Measurements from ENCODE around the gene KLHL29. TPM values are rescaled to one million over a fixed set of nuclear protein-coding genes. Genes with fewer than 3 reads are reported as not detected.

The KLHL29 gene
- total RNA-seq, 1 donor from 2014 or later, result 15.1 TPM

DNA sequence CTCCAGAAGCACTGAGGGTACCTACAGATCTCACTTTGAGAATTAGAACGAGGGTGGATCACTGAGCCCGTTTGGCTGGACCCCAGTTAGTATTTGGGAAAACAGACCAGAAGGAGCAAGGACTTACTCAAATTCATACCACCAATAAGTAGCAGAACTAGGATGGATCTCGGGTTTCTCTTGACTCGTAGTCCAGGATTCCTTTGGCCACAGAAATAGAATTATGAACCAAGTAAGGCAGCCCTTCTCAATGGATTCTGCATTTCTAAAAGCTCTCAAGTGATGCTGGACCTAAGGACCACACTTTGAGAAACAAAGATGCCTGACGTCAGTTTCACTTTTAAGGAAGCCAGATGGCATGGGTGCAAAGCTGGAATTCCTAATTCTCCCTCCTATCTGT lies 153.0 kb downstream of the KLHL29 start:
- H3K4me1 ChIP-seq, result peaks cover 3% of the 10 kb centered on the region
- intact Hi-C loops (cut with DNase I), result no loop called here
- TF ChIP-seq, protein P1, sequence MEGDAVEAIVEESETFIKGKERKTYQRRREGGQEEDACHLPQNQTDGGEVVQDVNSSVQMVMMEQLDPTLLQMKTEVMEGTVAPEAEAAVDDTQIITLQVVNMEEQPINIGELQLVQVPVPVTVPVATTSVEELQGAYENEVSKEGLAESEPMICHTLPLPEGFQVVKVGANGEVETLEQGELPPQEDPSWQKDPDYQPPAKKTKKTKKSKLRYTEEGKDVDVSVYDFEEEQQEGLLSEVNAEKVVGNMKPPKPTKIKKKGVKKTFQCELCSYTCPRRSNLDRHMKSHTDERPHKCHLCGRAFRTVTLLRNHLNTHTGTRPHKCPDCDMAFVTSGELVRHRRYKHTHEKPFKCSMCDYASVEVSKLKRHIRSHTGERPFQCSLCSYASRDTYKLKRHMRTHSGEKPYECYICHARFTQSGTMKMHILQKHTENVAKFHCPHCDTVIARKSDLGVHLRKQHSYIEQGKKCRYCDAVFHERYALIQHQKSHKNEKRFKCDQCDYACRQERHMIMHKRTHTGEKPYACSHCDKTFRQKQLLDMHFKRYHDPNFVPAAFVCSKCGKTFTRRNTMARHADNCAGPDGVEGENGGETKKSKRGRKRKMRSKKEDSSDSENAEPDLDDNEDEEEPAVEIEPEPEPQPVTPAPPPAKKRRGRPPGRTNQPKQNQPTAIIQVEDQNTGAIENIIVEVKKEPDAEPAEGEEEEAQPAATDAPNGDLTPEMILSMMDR (IDR thresholded peaks at IDR 0.05), result no peak
- no peaks in the 10 kb centered on the region for H3K27me3 ChIP-seq
- H3K9me3 ChIP-seq, result no peaks in the 10 kb centered on the region
- H3K4me3 ChIP-seq, result no peak overlapping the region
- ATAC-seq (no peak), DNase-seq (no peak)
- no peaks in the 10 kb centered on the region for H3K36me3 ChIP-seq
- no peak overlapping the region for H3K27ac ChIP-seq

DNA sequence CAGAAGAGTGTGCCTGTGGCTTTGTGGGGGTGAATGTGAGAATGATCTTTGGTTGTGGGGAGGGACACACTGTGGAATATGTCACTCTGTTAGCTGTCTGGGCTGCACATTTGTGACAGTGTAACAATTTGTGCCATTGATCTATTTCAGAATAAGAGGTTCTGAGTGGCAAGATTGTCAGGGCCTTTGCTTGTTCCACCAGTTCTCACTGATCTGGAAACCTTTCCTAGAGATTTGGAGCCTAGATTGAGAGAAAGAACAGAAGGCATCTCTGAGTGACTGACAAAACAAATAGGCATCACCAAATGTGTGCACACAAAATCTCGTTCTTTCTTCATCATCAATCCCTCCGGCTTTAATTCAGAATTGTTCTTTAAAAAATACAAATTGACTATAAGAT lies 153.6 kb downstream of the KLHL29 start:
- TF ChIP-seq, protein P1 (IDR thresholded peaks at IDR 0.05), result no peak
- intact Hi-C loops (cut with DNase I), result no loop called here
- no peaks in the 10 kb centered on the region for H3K36me3 ChIP-seq

DNA sequence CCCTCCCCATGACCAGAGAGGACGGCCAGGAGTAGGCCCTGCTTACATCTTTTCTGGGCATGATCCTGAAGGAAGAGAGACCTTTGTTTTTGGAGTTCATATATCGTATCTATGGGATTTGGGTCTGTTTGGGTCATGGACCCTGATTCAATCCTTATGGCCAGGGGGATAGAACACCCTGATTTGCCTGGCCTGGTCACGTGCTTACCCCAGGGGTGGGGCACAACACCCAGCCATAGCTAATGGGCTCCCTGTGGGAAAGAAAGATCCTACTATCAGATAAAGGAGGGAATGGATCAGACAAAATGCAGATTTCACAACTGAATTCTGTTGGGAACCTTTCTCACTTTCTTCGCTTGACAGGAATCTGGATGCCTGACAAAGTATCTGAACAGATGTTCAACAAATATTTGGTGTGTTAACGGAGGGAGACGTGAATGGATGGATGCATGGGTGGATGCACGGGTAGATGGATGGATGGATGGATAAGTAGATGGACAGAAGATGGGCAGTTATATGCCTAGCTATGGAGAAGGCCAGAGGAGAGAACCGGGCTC lies 155.9 kb downstream of the KLHL29 start:
- intact Hi-C loops (cut with DNase I), result no loop called here
- TF ChIP-seq, protein P1 (IDR thresholded peaks at IDR 0.05), result no peak
- no peak overlapping the region for H3K4me3 ChIP-seq
- H3K27ac ChIP-seq, result no peak overlapping the region
- peaks cover 3% of the 10 kb centered on the region for H3K4me1 ChIP-seq
- H3K9me3 ChIP-seq, result no peaks in the 10 kb centered on the region
- H3K36me3 ChIP-seq, result no peaks in the 10 kb centered on the region
- no peaks in the 10 kb centered on the region for H3K27me3 ChIP-seq
- no peak for DNase-seq
- ATAC-seq, result no peak

More for the DNA sequence above, 153.6 kb downstream of the KLHL29 start:
- Histone ChIP-seq H3K4me1 (peaks cover 3% of the 10 kb centered on the region), H3K4me3 (no peak overlapping the region), H3K9me3 (no peaks in the 10 kb centered on the region), H3K27ac (no peak overlapping the region), H3K27me3 (no peaks in the 10 kb centered on the region)
- DNase-seq (no peak), ATAC-seq (no peak)

DNA sequence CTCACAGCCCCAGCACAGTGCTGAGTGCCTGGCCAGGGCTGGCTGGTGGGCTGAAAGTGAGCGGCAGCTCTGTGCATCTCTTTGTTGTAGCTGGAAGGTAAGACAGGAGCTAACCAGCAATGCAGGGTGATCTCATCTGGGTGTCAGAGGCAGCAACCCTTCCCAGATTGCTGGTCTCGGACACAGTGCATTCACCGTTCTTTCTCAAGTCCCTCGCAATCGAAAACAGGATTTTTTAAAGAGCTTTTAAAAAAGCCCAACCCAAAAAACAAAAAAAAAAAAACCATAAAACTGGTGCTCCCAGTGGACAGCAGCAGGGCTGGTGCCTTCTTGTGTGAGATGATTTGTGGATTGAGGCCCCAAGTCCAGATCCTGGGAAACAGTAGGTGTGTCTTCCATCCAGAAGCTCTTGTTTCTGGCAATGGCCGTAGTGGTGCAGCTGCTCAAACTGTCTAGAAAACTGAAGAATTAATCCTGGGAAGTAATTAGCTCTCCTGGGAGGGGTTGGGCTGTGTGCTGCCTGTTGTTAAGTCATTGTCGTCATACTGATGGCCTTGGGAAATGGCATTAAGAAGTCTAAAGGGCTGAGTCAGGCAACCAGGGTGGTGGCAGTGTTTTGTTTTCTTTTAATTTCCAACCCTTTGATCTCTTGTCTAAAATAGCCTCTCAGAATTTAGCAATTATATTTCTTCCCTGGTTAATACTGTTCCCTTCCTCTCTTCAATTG lies 156.7 kb downstream of the KLHL29 start:
- ATAC-seq (no peak), DNase-seq (no peak)
- Histone ChIP-seq H3K4me3 (no peak overlapping the region), H3K36me3 (no peaks in the 10 kb centered on the region), H3K27ac (no peak overlapping the region), H3K27me3 (no peaks in the 10 kb centered on the region), H3K4me1 (peaks cover 3% of the 10 kb centered on the region), H3K9me3 (no peaks in the 10 kb centered on the region)
- intact Hi-C loops (cut with DNase I), result no loop called here
- TF ChIP-seq, protein P1 (IDR thresholded peaks at IDR 0.05), result no peak

DNA sequence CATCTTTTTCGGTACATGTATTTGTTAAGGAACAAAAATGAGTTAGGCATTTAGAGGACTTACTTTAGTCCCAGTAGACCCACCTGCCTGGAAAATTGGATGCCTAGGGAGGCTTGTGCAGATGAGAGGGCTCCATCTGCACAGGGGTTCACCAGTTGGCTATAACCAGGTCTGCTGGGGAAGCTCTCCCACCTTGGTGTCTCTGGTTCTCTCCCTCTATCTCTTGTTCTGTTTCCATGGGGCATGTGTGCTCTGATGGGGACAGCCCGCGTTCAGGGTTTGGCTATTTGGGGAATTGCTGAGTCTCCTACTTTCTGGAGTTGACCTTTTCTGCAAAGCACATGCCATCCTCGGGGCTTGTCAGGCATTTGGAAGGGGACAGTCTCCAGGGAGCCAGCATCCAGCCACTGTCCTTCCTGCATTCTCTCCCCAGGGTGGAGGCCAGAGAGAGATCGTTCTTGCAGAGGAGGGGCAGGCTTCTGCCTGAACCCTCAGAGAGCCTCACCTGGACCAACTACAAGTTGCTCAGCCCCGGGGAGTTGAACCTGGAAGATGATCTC lies 157.3 kb downstream of the KLHL29 start:
- DNase-seq, result no peak
- Histone ChIP-seq H3K27ac (no peak overlapping the region), H3K4me1 (peaks cover 3% of the 10 kb centered on the region), H3K4me3 (no peak overlapping the region), H3K9me3 (no peaks in the 10 kb centered on the region), H3K36me3 (no peaks in the 10 kb centered on the region), H3K27me3 (no peaks in the 10 kb centered on the region)
- TF ChIP-seq, protein P1 (IDR thresholded peaks at IDR 0.05), result no peak
- no peak for ATAC-seq
- intact Hi-C loops (cut with DNase I), result no loop called here

Data from upper lobe of right lung (tissue), 1 donor.